Cortex of kidney (tissue), 1 donor: ENCODE data around the gene NELL2.
"Not testable (repeated sequence)": the region's sequence is repeated elsewhere in the genome, so short reads cannot be mapped to it uniquely, and the experiment has no call there.

Experiments used
- DNase-seq: peaks from one replicate; lab custom pipeline; 2025; lab: John Stamatoyannopoulos, UW

Gene NELL2

GRCh38 chr12:44778863-44779262 lies 97.3 kb downstream of the NELL2 start:
- DNase-seq: no peak

GRCh38 chr12:44777044-44777443 lies 99.1 kb downstream of the NELL2 start:
- no peak for DNase-seq

GRCh38 chr12:44775901-44776300 lies 100.2 kb downstream of the NELL2 start:
- no peak for DNase-seq

- no peak for DNase-seq
These were observed 101.2 kb downstream of the NELL2 start for GRCh38 chr12:44774815-44775411.

GRCh38 chr12:44771485-44772021 lies 104.6 kb downstream of the NELL2 start:
- DNase-seq: no peak

- no peak for DNase-seq
These were observed 110.3 kb downstream of the NELL2 start for GRCh38 chr12:44765796-44766195.

- DNase-seq: no peak
These were observed 113.1 kb downstream of the NELL2 start for GRCh38 chr12:44763021-44763420.

GRCh38 chr12:44759289-44759688 lies 116.8 kb downstream of the NELL2 start:
- DNase-seq: no peak

- no peak for DNase-seq
These were observed 125.6 kb downstream of the NELL2 start for GRCh38 chr12:44750468-44750867.

GRCh38 chr12:44749566-44749965 lies 126.5 kb downstream of the NELL2 start:
- DNase-seq: no peak

GRCh38 chr12:44748950-44749468 lies 127.1 kb downstream of the NELL2 start:
- no peak for DNase-seq

GRCh38 chr12:44741292-44741980 lies 134.7 kb downstream of the NELL2 start:
- DNase-seq: not testable (repeated sequence)

- DNase-seq: no peak
These were observed 138.1 kb downstream of the NELL2 start for GRCh38 chr12:44738051-44738450.

GRCh38 chr12:44728566-44728965 lies 147.5 kb downstream of the NELL2 start:
- DNase-seq: no peak

GRCh38 chr12:44720265-44720664 lies 155.8 kb downstream of the NELL2 start:
- DNase-seq: no peak

- DNase-seq: no peak
These were observed 158.5 kb downstream of the NELL2 start for GRCh38 chr12:44717612-44718011.

- no peak for DNase-seq
These were observed 159.4 kb downstream of the NELL2 start for GRCh38 chr12:44716711-44717110.

- no peak for DNase-seq
These were observed 164.4 kb downstream of the NELL2 start for GRCh38 chr12:44711736-44712135.

- no peak for DNase-seq
These were observed 166.9 kb downstream of the NELL2 start for GRCh38 chr12:44709166-44709565.

GRCh38 chr12:44708218-44708617 lies 167.9 kb downstream of the NELL2 start:
- no peak for DNase-seq

GRCh38 chr12:44703182-44703910 lies 172.8 kb downstream of the NELL2 start:
- no peak for DNase-seq

- no peak for DNase-seq
These were observed 178.6 kb downstream of the NELL2 start for GRCh38 chr12:44697511-44697910.

GRCh38 chr12:44696542-44696941 lies 179.6 kb downstream of the NELL2 start:
- no peak for DNase-seq
